A673 (cell line): ENCODE measurements around the gene PPM1F.

Experiments used
- CTCF ChIP-seq: fragments of 300-800, 200-600 bp; sonication (generic); conservative IDR thresholded peaks from 2 replicates; pipeline ENCODE4 v1.5.1; 2017; ENCODE audit warnings: low read depth, mild to moderate bottlenecking, antibody characterized with exemption, low read length, moderate library complexity, mixed read lengths
- EZH2 ChIP-seq: fragments of 200-600 bp; sonication (generic); IDR thresholded peaks from 2 replicates; pipeline ENCODE4 v1.6.1; 2017; ENCODE audit warnings: borderline replicate concordance, low read depth, mild to moderate bottlenecking, mixed read lengths, antibody characterized with exemption, low read length; ENCODE audit not compliant: poor library complexity, severe bottlenecking

- TF ChIP-seq CTCF = peak; percentile 57
- TF ChIP-seq EZH2 = no peak
These were observed 5.3 kb downstream of the PPM1F start for GRCh38 chr22:21947040-21948014.
